Measurements from ENCODE around the gene QKI. TPM values are rescaled to one million over a fixed set of nuclear protein-coding genes. Genes with fewer than 3 reads are reported as not detected.
A peak's percentile ranks its signal among the peaks of the same experiment; 100 is the strongest.

QKI gene
- total RNA-seq, 3 donors from 2014 or later (not counting 1 experiment from before 2014, with no cell fraction given) = 148 to 174 (median 166) TPM

DNA sequence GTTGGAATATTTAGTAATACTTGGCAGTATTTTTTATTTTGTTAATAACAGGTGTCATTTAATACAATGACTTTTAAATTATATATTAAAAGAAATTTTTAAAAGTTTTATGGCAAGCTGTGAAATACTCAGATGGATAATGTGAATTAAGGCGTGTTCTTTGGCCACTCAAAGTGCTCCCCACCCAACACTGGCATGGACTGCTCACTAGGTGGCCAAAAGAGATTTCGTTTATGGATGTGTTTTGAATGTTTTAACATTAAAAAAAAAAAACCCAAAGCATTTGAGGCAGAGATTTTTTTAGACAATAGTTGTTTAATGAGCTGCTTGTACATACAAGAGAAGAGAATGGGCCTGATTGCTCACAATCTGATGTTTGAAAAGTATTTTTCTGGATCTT is 86.5 kb downstream of the QKI start:
- ATAC-seq (no peak), DNase-seq (no peak)
- no peaks in the 10 kb centered on the region for H3K36me3 ChIP-seq (ENCODE audit: control insufficient read depth, insufficient read depth, low read length)
- peaks cover 9% of the 10 kb centered on the region for H3K9me3 ChIP-seq (ENCODE audit: control insufficient read depth, insufficient read depth, low read length)
- no peaks in the 10 kb centered on the region for H3K4me1 ChIP-seq (ENCODE audit: control insufficient read depth, insufficient read depth, low read length)
- Mint-ChIP-seq H3K9me3 (no peaks in the 10 kb centered on the region), H3K27ac (no peak overlapping the region), H3K4me3 (no peak overlapping the region), H3K36me3 (no peaks in the 10 kb centered on the region), H3K27me3 (ENCODE audit: low read depth in 2 of 2) (no peaks in the 10 kb centered on the region), H3K4me1 (peaks cover 57 to 63% of the 10 kb centered on the region in 2 donors)
- 100% methylated on average over 1 of the region's 2 CpGs for WGBS (ENCODE audit: insufficient coverage)
- intact Hi-C loops (cut with micrococcal nuclease) = loop anchor here (5.0 kb wide), 1 partner anchor 39 kb away; no protein-coding TSS in a partner anchor
- H3K27me3 ChIP-seq (ENCODE audit: control insufficient read depth, insufficient read depth, low read length) = no peaks in the 10 kb centered on the region
- H3K4me3 ChIP-seq (ENCODE audit: low read length) = no peak overlapping the region
- H3K27ac ChIP-seq (ENCODE audit: low read length) = no peak overlapping the region
- TF ChIP-seq, protein P1, sequence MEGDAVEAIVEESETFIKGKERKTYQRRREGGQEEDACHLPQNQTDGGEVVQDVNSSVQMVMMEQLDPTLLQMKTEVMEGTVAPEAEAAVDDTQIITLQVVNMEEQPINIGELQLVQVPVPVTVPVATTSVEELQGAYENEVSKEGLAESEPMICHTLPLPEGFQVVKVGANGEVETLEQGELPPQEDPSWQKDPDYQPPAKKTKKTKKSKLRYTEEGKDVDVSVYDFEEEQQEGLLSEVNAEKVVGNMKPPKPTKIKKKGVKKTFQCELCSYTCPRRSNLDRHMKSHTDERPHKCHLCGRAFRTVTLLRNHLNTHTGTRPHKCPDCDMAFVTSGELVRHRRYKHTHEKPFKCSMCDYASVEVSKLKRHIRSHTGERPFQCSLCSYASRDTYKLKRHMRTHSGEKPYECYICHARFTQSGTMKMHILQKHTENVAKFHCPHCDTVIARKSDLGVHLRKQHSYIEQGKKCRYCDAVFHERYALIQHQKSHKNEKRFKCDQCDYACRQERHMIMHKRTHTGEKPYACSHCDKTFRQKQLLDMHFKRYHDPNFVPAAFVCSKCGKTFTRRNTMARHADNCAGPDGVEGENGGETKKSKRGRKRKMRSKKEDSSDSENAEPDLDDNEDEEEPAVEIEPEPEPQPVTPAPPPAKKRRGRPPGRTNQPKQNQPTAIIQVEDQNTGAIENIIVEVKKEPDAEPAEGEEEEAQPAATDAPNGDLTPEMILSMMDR (IDR thresholded peaks at IDR 0.05) = no peak

DNA sequence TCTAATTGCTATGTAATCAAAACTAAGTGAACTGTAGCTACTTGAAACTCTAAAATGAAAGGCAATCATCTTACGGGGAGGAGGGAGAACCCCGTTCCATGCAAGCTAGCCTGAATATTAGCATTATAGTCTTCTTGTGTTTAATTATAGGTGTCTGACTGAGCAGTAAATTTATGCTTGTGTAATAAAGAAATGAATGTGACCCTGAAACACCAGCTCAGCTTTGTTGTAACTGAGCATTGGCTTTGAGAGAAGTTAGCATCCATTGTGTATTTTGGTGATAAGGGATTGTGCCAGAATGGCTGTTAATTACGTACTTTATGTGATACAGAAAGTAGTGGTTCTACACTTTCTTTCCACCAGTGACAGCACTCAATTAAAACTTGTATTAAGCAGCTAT is 86.9 kb downstream of the QKI start:
- 93% methylated on average over 2 of the region's 3 CpGs for WGBS (ENCODE audit: insufficient coverage)
- no peaks in the 10 kb centered on the region for H3K9me3 Mint-ChIP-seq
- ATAC-seq = no peak
- H3K27me3 Mint-ChIP-seq (ENCODE audit: low read depth in 2 of 2) = no peaks in the 10 kb centered on the region
- H3K27ac Mint-ChIP-seq = no peak overlapping the region
- H3K36me3 Mint-ChIP-seq = no peaks in the 10 kb centered on the region
- peaks cover 56 to 62% of the 10 kb centered on the region in 2 donors for H3K4me1 Mint-ChIP-seq
- TF ChIP-seq, protein P1 (IDR thresholded peaks at IDR 0.05) = no peak
- Histone ChIP-seq H3K27me3 (ENCODE audit: control insufficient read depth, insufficient read depth, low read length) (no peaks in the 10 kb centered on the region), H3K4me3 (ENCODE audit: low read length) (no peak overlapping the region), H3K9me3 (ENCODE audit: control insufficient read depth, insufficient read depth, low read length) (peaks cover 9% of the 10 kb centered on the region), H3K4me1 (ENCODE audit: control insufficient read depth, insufficient read depth, low read length) (no peaks in the 10 kb centered on the region), H3K36me3 (ENCODE audit: control insufficient read depth, insufficient read depth, low read length) (no peaks in the 10 kb centered on the region), H3K27ac (ENCODE audit: low read length) (no peak overlapping the region)
- DNase-seq = no peak
- intact Hi-C loops (cut with micrococcal nuclease) = loop anchor here (5.0 kb wide), 1 partner anchor 39 kb away; no protein-coding TSS in a partner anchor
- no peak overlapping the region for H3K4me3 Mint-ChIP-seq

DNA sequence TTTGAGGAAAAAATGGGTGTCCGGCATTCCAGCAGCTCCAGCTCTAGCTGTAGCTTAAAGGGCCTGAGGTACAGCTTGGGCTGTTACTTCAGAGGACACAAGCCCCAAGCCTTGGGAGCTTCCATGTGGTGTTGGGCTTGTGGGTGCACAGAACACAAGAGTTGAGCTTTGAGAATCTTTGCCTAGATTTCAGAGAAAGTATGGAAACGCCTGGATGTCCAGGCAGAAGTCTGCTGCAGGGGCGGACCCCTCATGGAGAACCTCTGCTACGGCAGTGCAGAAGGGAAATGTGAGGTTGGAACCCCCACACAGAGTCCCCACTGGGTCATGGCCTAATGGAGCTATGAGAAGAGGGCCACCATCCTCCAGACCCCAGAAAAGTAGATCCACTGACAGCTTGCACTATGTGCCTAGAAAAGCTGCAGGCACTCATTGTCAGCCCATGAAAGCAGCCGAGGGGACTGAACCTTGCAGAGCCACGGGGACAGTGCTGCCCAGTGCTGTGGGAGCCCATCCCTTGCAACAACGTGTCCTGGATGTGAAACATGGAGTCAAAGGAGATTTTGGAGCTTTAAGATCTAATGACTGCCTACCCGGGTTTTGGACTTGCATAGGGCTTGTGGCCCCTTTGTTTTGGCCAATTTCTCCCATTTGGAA is 90.6 kb downstream of the QKI start:
- Mint-ChIP-seq H3K36me3 (peaks cover 15% of the 10 kb centered on the region), H3K4me1 (peaks cover 52 to 53% of the 10 kb centered on the region in 2 donors), H3K9me3 (peaks cover 0 to 5% of the 10 kb centered on the region in 2 donors), H3K27me3 (ENCODE audit: low read depth in 2 of 2) (no peaks in the 10 kb centered on the region), H3K27ac (peak overlapping the region in 1 of 2 donors; percentile 56), H3K4me3 (no peak overlapping the region)
- intact Hi-C loops (cut with micrococcal nuclease) = loop anchor here (5.0 kb wide), 1 partner anchor 43 kb away; no protein-coding TSS in a partner anchor
- H3K27ac ChIP-seq (ENCODE audit: low read length) = no peak overlapping the region
- peaks cover 14% of the 10 kb centered on the region for H3K9me3 ChIP-seq (ENCODE audit: control insufficient read depth, insufficient read depth, low read length)
- H3K4me1 ChIP-seq (ENCODE audit: control insufficient read depth, insufficient read depth, low read length) = no peaks in the 10 kb centered on the region
- DNase-seq (no peak), ATAC-seq (no peak)
- WGBS (ENCODE audit: insufficient coverage) = 88% methylated on average over 8 of the region's 8 CpGs
- peaks cover 6% of the 10 kb centered on the region for H3K36me3 ChIP-seq (ENCODE audit: control insufficient read depth, insufficient read depth, low read length)
- TF ChIP-seq, protein P1 (IDR thresholded peaks at IDR 0.05) = no peak
- H3K27me3 ChIP-seq (ENCODE audit: control insufficient read depth, insufficient read depth, low read length) = no peaks in the 10 kb centered on the region
- no peak overlapping the region for H3K4me3 ChIP-seq (ENCODE audit: low read length)

Measured in natural killer cell (primary cell).